ENCODE measurements around the gene CADM2. TPM values are rescaled to one million over a fixed set of nuclear protein-coding genes. Genes with fewer than 3 reads are reported as not detected.

The CADM2 gene
- polyA plus RNA-seq, 1 donor from 2014 or later = 4.5 TPM

DNA sequence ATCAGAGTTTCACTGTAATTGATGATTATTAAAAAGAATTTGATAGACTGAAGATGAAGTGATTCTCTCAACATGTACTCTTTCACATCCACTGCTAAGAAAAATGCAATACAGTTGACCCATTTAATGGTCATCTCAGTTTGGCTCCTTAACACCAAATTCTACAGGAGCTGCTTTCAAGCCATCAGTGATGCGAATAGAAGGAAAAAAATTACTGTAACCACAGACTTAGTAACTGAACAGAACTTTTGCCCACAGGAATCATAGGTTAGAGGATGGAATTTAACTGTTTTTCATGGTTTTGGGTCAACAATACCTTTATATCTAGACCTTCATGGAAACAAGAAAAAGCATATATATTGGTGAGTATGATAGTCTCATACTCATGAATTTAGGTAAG is 633.5 kb downstream of the CADM2 start:
- Histone ChIP-seq H3K79me2 (replicated peaks; ENCODE audit: insufficient read depth, low read length) (no peaks in the 10 kb centered on the region), H2AFZ (ENCODE audit: low read depth, low read length) (no peak overlapping the region), H4K20me1 (ENCODE audit: insufficient read depth) (no peaks in the 10 kb centered on the region), H3F3A (ENCODE audit: insufficient read depth, low read length, poor library complexity, severe bottlenecking) (no peaks in the 10 kb centered on the region), H3K27ac (ENCODE audit: low read length) (no peak overlapping the region), H3K4me2 (ENCODE audit: low read length) (no peak overlapping the region), H3K9ac (ENCODE audit: low read length) (no peak overlapping the region), H3K4me3 (ENCODE audit: low read length) (no peak overlapping the region), H3K27me3 (ENCODE audit: insufficient read depth, low read depth, low read length) (no peaks in the 10 kb centered on the region), H3K9me2 (ENCODE audit: insufficient read depth, low read length) (no peaks in the 10 kb centered on the region), H3K36me3 (ENCODE audit: insufficient read depth, low read length) (no peaks in the 10 kb centered on the region), H3K9me3 (ENCODE audit: low read length) (no peaks in the 10 kb centered on the region)
- TF ChIP-seq SMC3 (conservative IDR thresholded peaks at IDR 0.05; ENCODE audit: poor library complexity) (no peak), MXI1 (conservative IDR thresholded peaks at IDR 0.05; ENCODE audit: poor library complexity, severe bottlenecking) (no peak), EP300 (conservative IDR thresholded peaks at IDR 0.05; ENCODE audit: poor library complexity, severe bottlenecking) (no peak), RAD21 (conservative IDR thresholded peaks at IDR 0.05) (no peak), TAF1 (IDR thresholded peaks at IDR 0.05; ENCODE audit: low read depth) (no peak), EZH2 (IDR thresholded peaks at IDR 0.05; ENCODE audit: borderline replicate concordance, insufficient read depth, low read length, poor library complexity, severe bottlenecking) (no peak), POLR2AphosphoS5 (IDR thresholded peaks at IDR 0.05) (no peak)
- TF ChIP-seq, protein P1, sequence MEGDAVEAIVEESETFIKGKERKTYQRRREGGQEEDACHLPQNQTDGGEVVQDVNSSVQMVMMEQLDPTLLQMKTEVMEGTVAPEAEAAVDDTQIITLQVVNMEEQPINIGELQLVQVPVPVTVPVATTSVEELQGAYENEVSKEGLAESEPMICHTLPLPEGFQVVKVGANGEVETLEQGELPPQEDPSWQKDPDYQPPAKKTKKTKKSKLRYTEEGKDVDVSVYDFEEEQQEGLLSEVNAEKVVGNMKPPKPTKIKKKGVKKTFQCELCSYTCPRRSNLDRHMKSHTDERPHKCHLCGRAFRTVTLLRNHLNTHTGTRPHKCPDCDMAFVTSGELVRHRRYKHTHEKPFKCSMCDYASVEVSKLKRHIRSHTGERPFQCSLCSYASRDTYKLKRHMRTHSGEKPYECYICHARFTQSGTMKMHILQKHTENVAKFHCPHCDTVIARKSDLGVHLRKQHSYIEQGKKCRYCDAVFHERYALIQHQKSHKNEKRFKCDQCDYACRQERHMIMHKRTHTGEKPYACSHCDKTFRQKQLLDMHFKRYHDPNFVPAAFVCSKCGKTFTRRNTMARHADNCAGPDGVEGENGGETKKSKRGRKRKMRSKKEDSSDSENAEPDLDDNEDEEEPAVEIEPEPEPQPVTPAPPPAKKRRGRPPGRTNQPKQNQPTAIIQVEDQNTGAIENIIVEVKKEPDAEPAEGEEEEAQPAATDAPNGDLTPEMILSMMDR (IDR thresholded peaks at IDR 0.05; ENCODE audit: poor library complexity, severe bottlenecking) = no peak
- TF ChIP-seq, protein P2, sequence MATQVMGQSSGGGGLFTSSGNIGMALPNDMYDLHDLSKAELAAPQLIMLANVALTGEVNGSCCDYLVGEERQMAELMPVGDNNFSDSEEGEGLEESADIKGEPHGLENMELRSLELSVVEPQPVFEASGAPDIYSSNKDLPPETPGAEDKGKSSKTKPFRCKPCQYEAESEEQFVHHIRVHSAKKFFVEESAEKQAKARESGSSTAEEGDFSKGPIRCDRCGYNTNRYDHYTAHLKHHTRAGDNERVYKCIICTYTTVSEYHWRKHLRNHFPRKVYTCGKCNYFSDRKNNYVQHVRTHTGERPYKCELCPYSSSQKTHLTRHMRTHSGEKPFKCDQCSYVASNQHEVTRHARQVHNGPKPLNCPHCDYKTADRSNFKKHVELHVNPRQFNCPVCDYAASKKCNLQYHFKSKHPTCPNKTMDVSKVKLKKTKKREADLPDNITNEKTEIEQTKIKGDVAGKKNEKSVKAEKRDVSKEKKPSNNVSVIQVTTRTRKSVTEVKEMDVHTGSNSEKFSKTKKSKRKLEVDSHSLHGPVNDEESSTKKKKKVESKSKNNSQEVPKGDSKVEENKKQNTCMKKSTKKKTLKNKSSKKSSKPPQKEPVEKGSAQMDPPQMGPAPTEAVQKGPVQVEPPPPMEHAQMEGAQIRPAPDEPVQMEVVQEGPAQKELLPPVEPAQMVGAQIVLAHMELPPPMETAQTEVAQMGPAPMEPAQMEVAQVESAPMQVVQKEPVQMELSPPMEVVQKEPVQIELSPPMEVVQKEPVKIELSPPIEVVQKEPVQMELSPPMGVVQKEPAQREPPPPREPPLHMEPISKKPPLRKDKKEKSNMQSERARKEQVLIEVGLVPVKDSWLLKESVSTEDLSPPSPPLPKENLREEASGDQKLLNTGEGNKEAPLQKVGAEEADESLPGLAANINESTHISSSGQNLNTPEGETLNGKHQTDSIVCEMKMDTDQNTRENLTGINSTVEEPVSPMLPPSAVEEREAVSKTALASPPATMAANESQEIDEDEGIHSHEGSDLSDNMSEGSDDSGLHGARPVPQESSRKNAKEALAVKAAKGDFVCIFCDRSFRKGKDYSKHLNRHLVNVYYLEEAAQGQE (IDR thresholded peaks at IDR 0.05; ENCODE audit: borderline replicate concordance) = no peak

DNA sequence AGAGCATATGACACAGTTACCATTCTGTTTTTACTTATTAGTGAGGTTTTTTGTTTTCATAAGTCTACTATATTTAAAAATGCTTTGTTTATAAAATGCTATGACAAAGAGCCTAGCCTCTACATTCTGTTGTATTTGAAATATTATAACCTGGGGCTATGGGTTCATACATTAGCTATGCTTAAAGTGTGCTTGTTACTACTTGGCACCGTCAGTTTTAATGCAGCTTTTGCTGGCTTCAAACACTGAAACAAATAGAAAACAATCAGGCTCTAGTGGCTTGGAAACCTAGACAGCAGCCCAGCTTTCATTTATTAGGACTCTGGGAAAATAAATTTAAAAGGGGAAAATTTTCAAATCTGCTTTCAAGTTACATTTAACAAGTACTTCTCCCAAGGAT is 635.9 kb downstream of the CADM2 start:
- Histone ChIP-seq H4K20me1 (ENCODE audit: insufficient read depth) (no peaks in the 10 kb centered on the region), H3K36me3 (ENCODE audit: insufficient read depth, low read length) (no peaks in the 10 kb centered on the region), H3K27ac (ENCODE audit: low read length) (no peak overlapping the region), H3K27me3 (ENCODE audit: insufficient read depth, low read depth, low read length) (no peaks in the 10 kb centered on the region), H3K9me3 (ENCODE audit: low read length) (no peaks in the 10 kb centered on the region), H3K9ac (ENCODE audit: low read length) (no peak overlapping the region), H2AFZ (ENCODE audit: low read depth, low read length) (no peak overlapping the region), H3F3A (ENCODE audit: insufficient read depth, low read length, poor library complexity, severe bottlenecking) (no peaks in the 10 kb centered on the region), H3K4me2 (ENCODE audit: low read length) (no peak overlapping the region), H3K4me3 (ENCODE audit: low read length) (no peak overlapping the region), H3K79me2 (replicated peaks; ENCODE audit: insufficient read depth, low read length) (no peaks in the 10 kb centered on the region), H3K9me2 (ENCODE audit: insufficient read depth, low read length) (no peaks in the 10 kb centered on the region)
- no peak for TF ChIP-seq POLR2AphosphoS5 (IDR thresholded peaks at IDR 0.05)

DNA sequence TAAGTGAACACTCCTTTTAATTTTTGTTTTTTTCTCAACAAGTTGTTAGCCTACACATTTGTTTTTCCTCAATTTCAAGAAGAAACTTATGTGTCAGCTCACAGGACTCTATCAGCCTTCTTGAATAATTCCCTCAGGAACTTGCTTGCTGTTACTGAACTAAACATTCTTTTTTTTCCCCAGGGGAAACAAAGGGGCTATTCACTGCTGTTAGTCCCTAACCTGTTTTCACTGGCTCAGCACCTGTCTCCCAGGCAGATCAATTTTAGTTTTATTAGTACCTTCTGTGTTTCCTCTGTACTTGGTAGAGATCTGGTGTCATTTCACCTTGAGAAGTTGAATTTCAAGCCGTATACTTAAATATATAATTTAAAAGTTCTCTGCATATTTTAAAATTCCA is 644.6 kb downstream of the CADM2 start:
- no peaks in the 10 kb centered on the region for H3K9me2 ChIP-seq (ENCODE audit: insufficient read depth, low read length)
- H2AFZ ChIP-seq (ENCODE audit: low read depth, low read length) = no peak overlapping the region
- TF ChIP-seq EP300 (conservative IDR thresholded peaks at IDR 0.05; ENCODE audit: poor library complexity, severe bottlenecking) (no peak), RAD21 (conservative IDR thresholded peaks at IDR 0.05) (no peak), TAF1 (IDR thresholded peaks at IDR 0.05; ENCODE audit: low read depth) (no peak), EZH2 (IDR thresholded peaks at IDR 0.05; ENCODE audit: borderline replicate concordance, insufficient read depth, low read length, poor library complexity, severe bottlenecking) (no peak), POLR2AphosphoS5 (IDR thresholded peaks at IDR 0.05) (no peak), MXI1 (conservative IDR thresholded peaks at IDR 0.05; ENCODE audit: poor library complexity, severe bottlenecking) (no peak), SMC3 (conservative IDR thresholded peaks at IDR 0.05; ENCODE audit: poor library complexity) (no peak)
- TF ChIP-seq, protein P2 (IDR thresholded peaks at IDR 0.05; ENCODE audit: borderline replicate concordance) = no peak
- TF ChIP-seq, protein P1 (IDR thresholded peaks at IDR 0.05; ENCODE audit: poor library complexity, severe bottlenecking) = no peak
- H3K79me2 ChIP-seq (replicated peaks; ENCODE audit: insufficient read depth, low read length) = no peaks in the 10 kb centered on the region
- no peaks in the 10 kb centered on the region for H3K36me3 ChIP-seq (ENCODE audit: insufficient read depth, low read length)
- H3K27me3 ChIP-seq (ENCODE audit: insufficient read depth, low read depth, low read length) = no peaks in the 10 kb centered on the region
- no peak overlapping the region for H3K4me2 ChIP-seq (ENCODE audit: low read length)
- no peak overlapping the region for H3K4me3 ChIP-seq (ENCODE audit: low read length)
- H3F3A ChIP-seq (ENCODE audit: insufficient read depth, low read length, poor library complexity, severe bottlenecking) = no peaks in the 10 kb centered on the region
- no peaks in the 10 kb centered on the region for H4K20me1 ChIP-seq (ENCODE audit: insufficient read depth)
- H3K9me3 ChIP-seq (ENCODE audit: low read length) = no peaks in the 10 kb centered on the region
- H3K27ac ChIP-seq (ENCODE audit: low read length) = no peak overlapping the region
- no peak overlapping the region for H3K9ac ChIP-seq (ENCODE audit: low read length)

Measured in neural cell (in vitro differentiated cells).